GM23338 (cell line): Measurements from ENCODE around the gene PDE3A.

Experiments used
- CREB1 ChIP-seq: fragments of 250-450 bp; sonication (Bioruptor Pico); IDR thresholded peaks from 2 replicates; pipeline ENCODE4 v1.5.0; 2020; ENCODE audit warnings: low read depth, mild to moderate bottlenecking, moderate library complexity
- CTCF ChIP-seq, 2 experiments: fragments of 200-600 bp in 1 of 2; sonication (generic) in 1 of 2; conservative IDR thresholded peaks; 2 replicates each; pipeline versions ENCODE4 v1.5.1 to v1.6.1; 2016 to 2017; ENCODE audit warnings: antibody characterized with exemption in 2 of 2, low read depth in 2 of 2, mild to moderate bottlenecking in 2 of 2, moderate library complexity in 1 of 2
- EZH2 ChIP-seq: fragments of 200-600 bp; sonication (generic); IDR thresholded peaks from one replicate; pipeline ENCODE4 v1.8.0; 2017; ENCODE audit warnings: antibody characterized with exemption, mild to moderate bottlenecking, low read depth; ENCODE audit not compliant: unreplicated experiment
- REST ChIP-seq: IDR thresholded peaks from one replicate; pipeline ENCODE4 v1.6.1; 2018; ENCODE audit warnings: antibody characterized with exemption; ENCODE audit not compliant: unreplicated experiment

- TF ChIP-seq CTCF (conservative IDR thresholded peaks at IDR 0.05; ENCODE audit: low read depth in 2 of 2), result no peak
- no peak for TF ChIP-seq REST
- no peak for TF ChIP-seq EZH2
- no peak for TF ChIP-seq CREB1 (CRISPR knock-in tag)
Measured at GRCh38 chr12:20616093-20616492, 247.8 kb downstream of the PDE3A start.
